Activated effector memory CD4-positive, alpha-beta T cell treated with Interleukin-2 at 50 U/mL for 16 hours (primary cell): ENCODE measurements around the gene CBLB.

Experiments
- DNase-seq: peaks from one replicate; pipeline ENCODE4 v3.0.0-alpha.2; 2020

Gene CBLB

DNA sequence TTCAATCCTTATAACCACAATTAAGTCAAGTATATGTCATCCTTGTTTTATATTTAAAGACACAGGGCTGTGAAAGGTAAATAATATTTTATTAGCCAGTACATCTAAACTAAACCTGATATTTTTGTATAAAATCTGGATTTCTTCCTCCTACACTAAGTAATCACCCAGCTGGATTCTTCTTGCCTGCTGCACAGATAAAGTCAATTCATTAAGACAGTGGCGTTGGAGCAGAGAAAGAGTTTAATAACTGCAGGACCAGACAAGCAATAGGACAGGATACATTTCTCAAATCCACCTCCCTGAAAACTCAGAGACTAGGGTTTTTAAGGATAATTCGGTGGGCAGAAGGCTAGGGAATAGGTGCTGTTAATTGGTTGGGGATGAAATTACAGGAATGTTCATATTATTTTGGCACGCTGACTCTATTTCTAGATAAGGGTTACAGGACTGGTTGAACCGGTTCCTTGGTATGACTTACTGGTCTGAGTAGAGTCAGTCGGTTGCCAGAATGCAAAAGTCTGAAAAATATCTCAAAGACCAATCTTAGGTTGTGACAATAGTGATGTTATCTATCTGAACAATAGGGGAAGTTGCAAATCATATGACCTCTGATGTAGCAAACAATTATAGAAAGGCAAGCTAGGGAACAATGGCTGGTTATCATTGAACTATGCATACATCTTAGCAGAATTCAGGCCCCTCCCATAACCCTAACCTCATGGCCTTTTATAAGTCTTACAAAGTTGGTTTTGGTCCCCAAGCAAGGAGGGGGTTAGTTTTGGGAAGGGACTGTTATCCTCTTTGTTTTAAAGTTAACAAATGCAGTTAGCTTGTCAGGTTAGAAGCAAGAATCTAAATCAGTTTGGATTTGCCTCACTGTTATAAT is 257.3 kb downstream of the CBLB start:
- DNase-seq = no peak

DNA sequence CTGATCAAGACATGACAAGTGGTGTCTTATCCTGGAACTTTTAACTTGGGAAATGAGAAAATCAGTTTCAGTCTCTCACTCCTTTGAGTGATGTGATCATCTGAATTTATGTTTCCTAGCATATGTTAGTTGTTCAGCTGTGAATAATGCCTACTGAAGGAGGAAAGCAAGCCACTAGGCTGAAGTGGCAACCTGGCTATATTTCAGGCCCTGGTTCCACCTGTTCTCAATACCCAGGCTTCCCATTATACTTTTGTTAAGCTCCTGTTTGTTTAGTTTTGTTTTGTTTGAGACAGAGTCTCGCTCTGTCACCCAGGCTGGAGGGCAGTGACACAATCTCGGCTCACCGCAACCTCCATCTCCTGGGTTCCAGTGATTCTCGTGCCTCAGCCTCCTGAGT is 258.3 kb downstream of the CBLB start:
- no peak for DNase-seq

DNA sequence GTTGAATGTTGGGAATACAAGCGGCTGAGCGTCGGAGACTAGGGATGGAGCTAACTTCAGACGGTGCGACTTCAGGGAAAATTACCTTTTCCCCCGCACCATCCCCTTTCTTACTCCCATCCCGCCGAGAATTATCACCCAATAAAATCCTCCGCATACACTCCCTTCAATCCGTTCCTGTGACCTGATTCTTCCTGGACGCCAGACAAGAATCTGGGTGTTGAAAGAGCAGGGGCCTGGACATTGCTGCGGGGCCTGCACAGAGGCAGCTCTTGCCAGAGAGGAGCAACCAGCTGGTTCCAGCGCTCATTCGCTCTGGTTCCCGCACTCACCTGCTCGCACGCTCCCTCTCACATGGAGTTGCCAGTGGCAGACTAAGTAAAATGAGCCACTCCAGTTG is 260.2 kb downstream of the CBLB start:
- no peak for DNase-seq

DNA sequence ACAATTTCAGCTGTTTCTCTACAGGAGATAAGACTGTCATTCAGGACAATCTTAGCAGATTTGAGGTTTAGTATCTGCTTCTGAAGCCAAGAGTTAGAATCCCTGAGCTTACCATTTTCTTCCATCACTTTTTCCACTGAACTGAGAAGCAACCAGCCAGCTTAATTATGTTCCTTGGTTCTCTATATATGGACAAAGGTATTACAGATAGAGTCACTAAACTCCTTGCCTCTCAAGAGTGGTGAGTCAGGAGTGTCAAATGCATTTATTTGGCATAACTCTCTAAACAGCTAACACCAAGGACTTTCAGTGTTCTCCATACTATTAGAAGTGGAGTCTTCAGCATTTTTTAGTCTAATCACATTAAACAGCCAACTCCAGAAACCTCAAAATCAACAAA is 262.8 kb downstream of the CBLB start:
- no peak for DNase-seq
